Measurements from ENCODE around the gene INPP5D.

Gene INPP5D

DNA sequence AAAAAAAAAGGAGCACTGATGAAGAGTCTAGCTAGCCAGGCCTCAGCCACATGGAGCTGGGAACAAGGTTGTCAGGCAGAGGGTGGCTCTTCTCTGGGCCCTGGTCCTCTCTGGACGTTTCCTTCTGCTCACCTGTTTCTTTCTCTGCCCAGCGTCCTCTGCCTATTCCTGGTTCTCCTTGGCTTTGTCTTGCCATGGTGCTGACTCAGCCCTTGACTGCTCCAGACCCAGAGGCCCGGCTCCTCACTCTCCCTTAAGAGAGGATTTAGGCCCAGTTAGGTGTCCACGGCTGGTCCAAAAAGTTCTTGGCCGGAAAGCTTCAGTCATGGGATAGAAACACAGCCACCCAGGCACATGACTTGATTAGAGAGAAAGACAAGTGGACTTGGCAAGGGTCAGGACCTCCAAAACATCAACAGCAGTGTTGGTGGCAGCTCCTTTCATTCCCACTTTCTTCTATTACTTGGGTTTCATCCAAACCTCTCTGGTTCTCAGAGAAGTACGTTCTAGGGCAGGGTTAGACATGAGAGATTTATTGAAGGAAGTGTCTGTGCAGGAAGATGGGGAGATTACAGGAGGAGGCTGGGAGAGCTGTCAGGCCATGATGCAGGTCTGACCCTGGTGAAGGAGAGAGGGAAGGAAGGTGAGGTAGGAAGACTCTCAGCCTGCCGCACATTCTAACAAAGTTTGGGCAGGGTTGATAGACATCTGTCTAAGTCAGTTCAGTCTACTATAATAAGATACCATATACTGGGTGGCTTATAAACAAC is 176.9 kb downstream of the INPP5D start:
- no peak for DNase-seq (ENCODE audit: low read depth in 2 of 2)

DNA sequence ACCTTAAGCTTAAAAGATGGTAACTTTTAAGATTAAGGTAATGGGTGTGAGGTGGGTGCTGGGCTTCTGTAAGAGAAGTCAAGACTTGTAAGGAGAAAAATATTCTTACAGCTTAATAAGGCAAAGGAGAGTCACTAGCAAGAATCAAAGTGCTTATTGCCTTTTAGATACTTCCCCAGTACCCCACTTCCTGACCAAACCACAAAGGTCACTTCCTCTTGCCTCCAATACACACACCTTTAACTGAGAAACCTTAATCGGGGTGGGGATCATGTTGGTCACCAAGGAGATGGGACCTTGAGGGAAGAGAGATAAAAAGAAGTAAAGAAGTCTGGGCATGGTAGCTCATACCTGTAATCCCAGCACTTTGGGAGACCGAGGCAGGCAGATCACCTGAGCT is 180.8 kb downstream of the INPP5D start:
- no peak for DNase-seq (ENCODE audit: low read depth in 2 of 2)

DNA sequence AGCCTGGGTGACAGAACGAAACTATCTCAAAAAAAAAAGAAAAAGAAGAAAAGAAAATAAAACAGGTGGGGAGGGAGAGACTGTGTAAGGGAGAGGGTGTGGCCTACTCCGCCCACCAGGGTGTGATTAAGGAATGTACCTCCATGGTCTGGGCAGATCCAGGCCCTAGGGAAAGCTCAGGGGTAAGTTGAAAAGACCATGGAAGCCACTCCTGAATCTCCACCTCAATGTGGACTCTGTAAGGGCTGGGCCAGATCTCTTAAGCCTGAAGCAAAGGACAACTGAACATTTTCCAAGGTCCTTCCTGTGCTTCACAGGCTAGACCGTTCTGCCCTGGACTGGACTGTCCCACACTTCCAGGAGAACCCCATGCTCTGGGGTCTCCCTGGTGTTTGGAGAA is 181.7 kb downstream of the INPP5D start:
- DNase-seq (ENCODE audit: low read depth in 2 of 2), result no peak

DNA sequence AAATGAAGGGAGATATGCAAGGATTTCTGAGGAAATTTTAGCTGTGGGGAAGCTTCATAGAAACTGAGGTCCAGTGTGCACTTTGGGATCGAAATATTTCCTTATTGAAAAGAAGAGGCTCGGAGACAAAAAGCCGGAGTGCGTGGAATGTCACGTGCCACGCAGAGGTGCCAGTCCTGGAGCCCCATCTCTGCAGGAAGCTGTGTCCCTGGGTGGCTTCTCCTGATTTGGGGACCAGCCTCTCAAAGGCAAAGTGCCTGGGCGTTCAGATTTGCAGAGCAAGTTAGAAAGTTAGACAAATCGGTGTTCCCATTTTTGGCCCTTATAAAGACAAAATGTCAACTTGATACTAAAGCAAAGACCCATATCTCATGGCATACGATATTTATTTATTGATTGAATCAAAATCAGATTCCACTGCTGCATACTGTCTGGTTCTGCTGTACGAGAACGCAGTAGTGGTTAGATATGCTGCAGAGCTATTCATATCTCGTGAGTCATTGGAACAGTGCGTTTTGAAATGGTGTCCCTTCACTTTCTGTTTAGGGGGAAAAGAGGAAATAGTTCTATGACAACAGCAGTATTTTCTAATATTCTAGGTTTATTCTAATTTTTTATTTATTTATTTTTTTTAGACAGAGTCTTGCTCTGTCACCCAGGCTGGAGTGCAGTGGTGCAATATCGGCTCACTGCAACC is 182.2 kb downstream of the INPP5D start:
- DNase-seq (ENCODE audit: low read depth in 2 of 2), result no peak

DNA sequence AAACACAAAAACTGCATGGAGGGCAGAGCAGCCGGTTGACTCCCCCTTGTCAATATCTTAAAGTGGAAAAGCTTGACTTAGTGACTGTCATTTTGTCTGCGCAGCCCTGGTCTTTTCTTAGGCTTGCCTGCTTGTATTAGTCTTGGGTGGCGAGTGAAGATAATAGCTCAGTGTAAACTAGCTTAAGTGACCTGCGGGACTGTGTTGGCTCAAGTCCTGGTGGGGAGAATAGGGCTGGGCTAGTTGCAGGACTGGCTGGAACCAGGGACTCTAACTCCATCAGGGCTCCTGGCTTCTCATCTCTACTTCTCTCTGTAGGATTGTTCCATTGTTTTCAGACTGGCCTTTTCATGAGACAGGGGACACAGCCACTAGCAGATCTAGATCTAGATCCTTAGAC is 183.2 kb downstream of the INPP5D start:
- DNase-seq (ENCODE audit: low read depth in 2 of 2), result no peak

DNA sequence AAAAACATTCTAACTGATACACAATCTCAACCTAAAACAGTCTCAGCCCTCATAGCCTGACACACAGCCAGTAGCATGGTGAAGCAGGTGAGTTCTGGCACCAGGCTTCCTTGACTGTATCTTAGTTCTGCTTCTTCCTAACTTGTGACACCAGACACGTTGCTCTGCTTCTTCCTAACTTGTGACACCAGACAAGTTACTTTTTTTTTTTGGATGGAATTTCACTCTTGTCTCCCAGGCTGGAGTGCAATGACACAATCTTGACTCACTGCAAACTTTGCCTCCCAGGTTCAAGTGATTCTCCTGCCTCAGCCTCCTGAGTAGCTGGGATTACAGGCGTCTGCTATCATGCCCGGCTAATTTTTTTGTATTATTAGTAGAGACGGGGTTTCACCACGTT is 184.7 kb downstream of the INPP5D start:
- no peak for DNase-seq (ENCODE audit: low read depth in 2 of 2)

DNA sequence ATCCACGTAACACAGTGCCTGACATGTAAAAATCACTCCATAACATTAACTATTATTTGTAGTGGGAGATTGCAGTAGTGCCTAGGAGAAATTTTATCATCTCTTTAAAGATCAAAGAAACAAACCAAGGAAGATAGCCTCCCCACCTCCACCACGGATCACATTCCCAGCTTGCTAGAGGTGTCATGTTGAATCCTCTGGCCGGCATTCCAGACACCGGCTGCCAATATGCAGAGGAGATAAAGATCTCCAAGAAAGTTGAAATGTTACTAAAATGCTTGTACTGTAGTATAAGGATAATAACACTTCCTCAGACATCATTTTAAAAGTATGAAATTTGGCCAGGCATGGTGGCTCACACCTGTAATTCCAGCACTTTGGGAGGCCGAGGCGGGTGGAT is 185.3 kb downstream of the INPP5D start:
- no peak for DNase-seq (ENCODE audit: low read depth in 2 of 2)

DNA sequence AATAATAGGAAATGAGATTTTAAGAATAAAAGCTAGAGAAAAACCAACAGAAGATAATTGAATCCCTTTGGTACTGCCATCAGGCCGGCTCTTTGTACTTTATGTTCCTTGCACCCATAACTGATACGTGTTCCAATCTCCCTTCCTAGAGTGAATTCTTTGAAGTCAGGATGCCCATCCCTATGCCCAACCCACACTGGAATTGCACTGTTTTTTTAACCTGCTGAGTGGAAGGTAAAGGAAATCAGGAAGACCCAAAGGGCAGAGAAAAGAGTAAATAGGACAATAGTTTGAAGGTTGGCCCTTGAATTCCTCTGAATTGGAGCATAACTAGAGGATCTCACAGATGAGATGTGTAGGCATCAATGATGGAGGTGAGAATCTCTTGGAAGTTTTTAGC is 187.0 kb downstream of the INPP5D start:
- DNase-seq (ENCODE audit: low read depth in 2 of 2), result no peak

DNA sequence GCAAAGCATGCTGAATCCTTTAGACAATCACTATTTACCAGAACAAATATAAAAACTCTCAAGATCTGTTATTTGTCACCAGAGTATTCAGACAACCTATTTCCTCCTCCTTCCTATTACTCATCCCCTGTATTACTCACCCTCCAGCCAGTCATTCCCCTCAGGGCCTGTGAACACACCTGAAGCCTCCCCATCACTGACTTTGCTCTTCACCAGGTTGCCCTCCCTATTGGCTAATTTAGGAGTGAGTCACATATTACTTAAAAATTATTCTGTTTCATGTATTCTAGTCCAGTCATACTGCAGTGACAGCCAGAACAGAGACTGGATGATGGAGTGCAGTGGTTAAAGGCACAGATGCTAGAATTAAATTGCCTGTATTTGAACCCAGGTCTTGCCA is 187.6 kb downstream of the INPP5D start:
- peak in 1 of 2 donors; percentile 32 for DNase-seq (ENCODE audit: low read depth in 2 of 2)

DNA sequence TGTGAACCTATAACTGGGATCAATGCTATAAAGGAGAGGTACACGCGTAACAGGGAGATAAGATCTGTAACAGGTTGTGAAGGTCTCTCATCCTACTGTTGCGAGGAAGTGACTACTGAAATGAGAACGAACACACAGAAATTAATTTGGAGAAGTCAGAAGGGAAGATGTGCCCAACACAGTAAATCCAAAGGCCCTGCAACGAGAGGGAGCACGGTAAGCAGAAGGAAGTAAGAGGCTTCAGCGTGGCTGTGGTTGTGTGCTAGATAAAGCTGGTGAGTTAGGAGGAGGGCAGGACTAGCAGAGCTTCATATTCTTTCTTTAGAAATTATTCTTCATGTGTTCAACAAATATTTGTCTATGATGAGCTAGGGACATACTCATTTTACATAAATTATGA is 188.9 kb downstream of the INPP5D start:
- DNase-seq (ENCODE audit: low read depth in 2 of 2), result no peak

DNA sequence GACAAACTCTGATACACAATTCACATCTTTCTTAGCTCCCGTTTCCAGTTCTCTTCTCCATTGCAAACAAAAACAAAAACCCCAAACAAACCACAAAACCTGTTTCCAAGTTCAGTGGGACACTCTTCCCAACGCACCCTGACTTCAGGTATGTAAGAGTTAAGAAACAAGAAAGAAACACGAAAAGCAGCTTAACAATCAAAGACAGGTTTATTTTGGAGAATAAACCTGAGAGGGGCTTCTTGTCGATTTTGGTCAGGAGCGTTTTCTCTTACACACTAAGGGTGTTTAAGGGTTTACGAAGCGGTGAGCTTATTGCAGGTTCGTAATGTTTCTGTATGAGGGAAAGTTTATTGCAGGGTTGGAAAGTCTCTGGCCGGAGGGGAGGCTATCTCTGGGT is 190.4 kb downstream of the INPP5D start:
- no peak for DNase-seq (ENCODE audit: low read depth in 2 of 2)

DNA sequence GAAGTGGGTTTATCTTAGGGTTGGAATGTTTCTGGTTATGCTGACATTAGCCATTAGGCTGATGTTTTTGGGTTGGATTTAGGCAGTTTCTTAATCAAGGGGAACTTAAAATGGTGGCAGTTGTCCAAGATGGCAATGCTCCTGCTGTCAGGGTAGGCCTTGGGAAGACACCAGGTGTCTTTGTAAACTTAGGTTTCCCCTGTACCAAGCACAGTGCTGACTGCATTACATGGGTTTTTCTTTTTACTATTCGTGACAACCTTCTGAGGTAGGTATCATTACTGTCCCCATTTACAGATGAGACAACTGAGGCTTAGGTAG is 190.8 kb downstream of the INPP5D start:
- DNase-seq (ENCODE audit: low read depth in 2 of 2), result no peak

DNA sequence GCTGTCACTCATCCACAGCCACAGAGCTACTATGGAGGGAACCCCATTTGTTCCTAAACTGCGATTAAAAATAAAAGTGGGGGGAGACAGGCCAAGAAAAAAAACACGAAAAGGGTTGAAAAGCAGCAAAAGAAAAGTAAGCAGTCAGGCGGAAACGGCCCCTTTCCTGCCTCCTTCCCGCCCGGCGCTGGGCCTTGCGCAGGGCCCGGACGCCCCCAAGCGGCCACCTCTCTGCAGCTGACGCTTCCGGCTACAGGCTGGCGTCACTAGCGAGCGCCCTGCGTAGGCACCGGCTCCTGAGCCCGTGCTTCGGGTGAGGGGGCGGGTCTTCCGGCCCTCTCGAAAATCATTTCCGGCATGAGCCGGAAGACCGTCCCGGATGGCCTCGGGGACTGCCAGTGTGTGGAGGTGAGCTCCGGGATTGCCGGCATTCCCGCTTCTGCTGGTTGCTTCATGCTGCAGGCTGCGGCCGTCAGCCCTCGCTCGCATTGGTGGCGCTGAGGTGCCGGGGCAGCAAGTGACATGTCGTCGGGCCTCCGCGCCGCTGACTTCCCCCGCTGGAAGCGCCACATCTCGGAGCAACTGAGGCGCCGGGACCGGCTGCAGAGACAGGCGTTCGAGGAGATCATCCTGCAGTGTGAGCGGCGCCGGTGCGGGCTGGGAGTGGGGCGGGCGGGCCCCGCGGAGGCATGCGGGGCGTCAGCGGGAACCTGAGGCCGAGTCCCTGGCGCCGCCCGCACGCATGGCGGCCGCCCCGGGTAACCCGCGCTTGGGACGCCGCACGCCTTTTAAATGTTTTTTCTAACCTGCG is 191.4 kb downstream of the INPP5D start, which contains the start of gene ATG16L1:
ATG16L1 (plus strand) TSS at position 368 of the 811 bp plus-strand sequence; CDS start at position 523, 155 bp downstream.
- peak; percentile 93 to 94 for DNase-seq (ENCODE audit: low read depth in 2 of 2)

DNA sequence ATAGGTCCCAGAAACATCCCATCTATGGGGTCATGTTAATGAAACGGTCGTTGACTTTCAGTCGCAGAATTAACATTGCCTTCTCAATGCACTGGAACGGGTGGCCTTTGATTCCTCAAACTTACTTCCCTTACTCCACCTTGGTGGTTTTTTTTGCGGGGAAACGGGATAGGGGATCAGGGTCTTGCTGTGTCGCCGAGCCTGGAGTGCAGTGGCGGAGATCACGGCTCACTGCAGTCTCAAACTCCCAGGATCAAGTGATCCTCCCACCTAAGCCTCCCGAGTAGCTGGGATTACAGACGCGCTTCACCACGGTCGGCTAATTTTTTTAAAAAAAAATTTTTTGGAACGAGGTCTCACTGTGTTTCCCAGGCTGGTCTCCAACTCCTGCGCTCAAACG is 192.1 kb downstream of the INPP5D start:
- DNase-seq (ENCODE audit: low read depth in 2 of 2), result no peak

DNA sequence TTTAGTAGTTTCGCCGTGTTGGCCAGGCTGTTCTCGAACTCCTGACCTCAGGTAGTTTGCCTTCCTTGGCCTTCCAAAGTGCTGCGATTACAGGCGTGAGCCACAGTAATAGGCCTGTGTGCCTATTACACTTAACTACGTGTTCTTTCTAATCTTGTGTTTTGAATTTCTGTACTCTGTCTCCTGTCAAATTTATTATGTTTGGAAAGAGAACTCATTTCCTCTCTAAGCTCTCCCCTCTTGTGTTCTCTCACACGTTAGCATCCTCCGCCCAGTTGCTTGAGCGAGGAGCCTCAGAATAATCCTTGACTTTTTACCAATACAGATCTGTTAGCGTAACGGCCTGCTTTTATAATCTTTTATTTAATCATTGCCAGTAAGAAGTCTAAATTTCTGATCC is 195.0 kb downstream of the INPP5D start:
- no peak for DNase-seq (ENCODE audit: low read depth in 2 of 2)

DNA sequence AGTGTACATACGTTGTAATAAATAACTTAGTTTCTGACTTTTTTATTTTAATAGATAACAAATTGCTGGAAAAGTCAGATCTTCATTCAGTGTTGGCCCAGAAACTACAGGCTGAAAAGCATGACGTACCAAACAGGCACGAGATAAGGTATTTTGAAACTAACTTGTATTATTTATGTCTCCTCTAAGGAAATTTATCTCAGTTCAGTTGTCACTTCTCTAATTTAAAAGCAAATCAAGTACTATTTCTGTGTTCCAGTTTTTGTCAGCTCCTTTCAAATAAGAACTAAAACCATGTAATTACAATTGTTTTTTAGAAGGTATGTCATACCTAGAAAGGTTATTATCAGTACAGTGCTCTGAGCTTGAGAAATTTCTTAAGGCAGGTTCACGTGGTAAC is 195.9 kb downstream of the INPP5D start:
- DNase-seq (ENCODE audit: low read depth in 2 of 2), result no peak

Measured in stimulated activated CD8-positive, alpha-beta memory T cell treated with anti-CD3 and anti-CD28 coated beads, Interleukin-2, amount 100 ng/mL, for 48 hours (primary cell).